Retinal pigment epithelial cell (primary cell): ENCODE measurements around the gene ARSG.

Source experiments
- DNase-seq: peaks from one replicate; pipeline ENCODE4 v3.0.0-alpha.2; 2010; ENCODE audit warnings: low read depth
- H3K4me3 ChIP-seq: 2 replicates; pipeline ENCODE4 v1.5.1; 2011; ENCODE audit warnings: mild to moderate bottlenecking, low read length, control low read depth, moderate library complexity
- CTCF ChIP-seq: conservative IDR thresholded peaks from 2 replicates; pipeline ENCODE4 v1.5.1; 2011; ENCODE audit warnings: low read depth, low read length, control low read depth, inconsistent platforms

ARSG gene

DNA sequence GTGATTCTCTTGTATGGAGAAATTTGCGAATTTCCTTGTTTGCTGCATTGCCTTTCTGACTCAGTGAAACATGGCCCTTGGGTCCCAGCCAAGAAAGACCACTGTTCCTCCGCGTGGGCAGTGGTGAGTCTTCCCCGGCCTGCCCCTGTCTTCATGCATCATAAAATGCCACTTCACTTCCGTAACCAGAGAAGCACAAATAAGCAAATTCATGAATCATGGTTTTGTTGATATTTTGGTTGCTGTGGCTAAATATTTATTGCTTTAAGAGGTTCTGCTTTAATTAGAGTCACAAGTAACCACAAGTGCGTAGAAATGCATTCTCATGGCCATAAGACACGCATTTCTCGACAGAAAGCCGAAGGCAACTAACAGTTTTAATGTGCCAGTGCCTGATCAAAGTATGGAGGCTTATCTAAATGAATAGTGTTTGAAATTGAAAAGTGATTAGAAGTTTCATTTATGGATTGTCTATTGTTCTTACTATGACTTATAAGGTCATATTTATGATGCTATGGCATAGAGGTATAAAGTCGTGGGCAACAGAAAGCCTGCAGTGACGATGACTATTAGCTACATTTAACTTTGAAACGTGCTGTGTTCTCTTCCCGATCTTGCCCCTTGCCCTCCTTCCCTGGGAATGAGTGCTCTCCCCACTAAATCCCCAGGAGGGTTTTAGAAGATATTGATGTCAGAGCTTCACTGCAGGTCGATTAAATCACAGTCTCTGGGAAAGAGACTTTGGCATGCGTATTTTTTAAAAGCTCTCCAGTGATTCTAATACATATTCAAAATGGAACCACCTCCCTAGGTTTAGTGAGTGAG, 90.0 kb downstream of the ARSG start:
- no peak for TF ChIP-seq CTCF
- no peak overlapping the region for H3K4me3 ChIP-seq
- peak; percentile 75 for DNase-seq

GRCh38 chr17:68382582-68383085, 91.3 kb downstream of the ARSG start:
- H3K4me3 ChIP-seq = no peak overlapping the region
- no peak for DNase-seq
- TF ChIP-seq CTCF = no peak

GRCh38 chr17:68383120-68383442, 91.8 kb downstream of the ARSG start:
- no peak overlapping the region for H3K4me3 ChIP-seq
- no peak for DNase-seq
- no peak for TF ChIP-seq CTCF

GRCh38 chr17:68383443-68384321, 92.4 kb downstream of the ARSG start:
- no peak overlapping the region for H3K4me3 ChIP-seq
- TF ChIP-seq CTCF = no peak
- peak; percentile 86 for DNase-seq

- no peak for DNase-seq
- no peak for TF ChIP-seq CTCF
- H3K4me3 ChIP-seq = no peak overlapping the region
Measured at GRCh38 chr17:68384471-68384870, 93.2 kb downstream of the ARSG start.

- DNase-seq = no peak
- H3K4me3 ChIP-seq = no peak overlapping the region
- no peak for TF ChIP-seq CTCF
Measured at GRCh38 chr17:68384941-68385340, 93.6 kb downstream of the ARSG start.
